NCI-H2029 (cell line): Measurements from ENCODE around the gene KAZALD1.
"Not testable (repeated sequence)": the region's sequence is repeated elsewhere in the genome, so short reads cannot be mapped to it uniquely, and the experiment has no call there.

Source experiments
- DNase-seq: peaks from one replicate; lab custom pipeline; 2025; lab: John Stamatoyannopoulos, UW

Gene KAZALD1

DNA sequence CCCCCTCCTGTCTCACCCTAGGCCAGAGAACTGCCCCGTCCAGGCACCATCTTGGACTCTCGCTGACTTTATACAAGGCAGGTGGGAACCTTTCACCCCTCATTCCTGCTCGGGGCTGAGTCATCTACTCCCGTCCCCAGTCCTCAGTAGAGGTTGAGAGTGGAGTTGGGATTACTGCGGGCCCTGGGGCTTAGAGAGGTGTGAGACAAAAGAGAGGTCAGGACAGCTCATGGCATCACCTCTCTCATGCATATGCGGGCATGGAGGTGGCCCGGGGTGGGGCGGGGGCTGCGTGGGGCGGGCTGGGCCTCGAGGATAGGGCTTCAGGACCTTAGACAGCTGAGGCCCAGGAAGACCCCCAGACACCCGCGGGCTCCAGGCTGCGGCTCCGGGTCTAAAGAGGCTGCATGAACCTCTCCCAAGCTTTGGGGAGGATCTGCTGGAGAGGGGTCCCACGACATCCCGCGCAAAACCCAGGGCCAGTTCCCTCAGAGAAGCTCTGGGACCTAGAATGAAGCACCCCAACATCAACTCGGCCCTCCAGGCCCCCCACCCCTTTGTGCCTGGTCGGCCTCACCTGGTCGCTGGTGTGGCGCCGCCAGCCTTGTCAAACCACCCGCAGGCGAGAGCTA, 31.2 kb upstream of the KAZALD1 start:
- no peak for DNase-seq

DNA sequence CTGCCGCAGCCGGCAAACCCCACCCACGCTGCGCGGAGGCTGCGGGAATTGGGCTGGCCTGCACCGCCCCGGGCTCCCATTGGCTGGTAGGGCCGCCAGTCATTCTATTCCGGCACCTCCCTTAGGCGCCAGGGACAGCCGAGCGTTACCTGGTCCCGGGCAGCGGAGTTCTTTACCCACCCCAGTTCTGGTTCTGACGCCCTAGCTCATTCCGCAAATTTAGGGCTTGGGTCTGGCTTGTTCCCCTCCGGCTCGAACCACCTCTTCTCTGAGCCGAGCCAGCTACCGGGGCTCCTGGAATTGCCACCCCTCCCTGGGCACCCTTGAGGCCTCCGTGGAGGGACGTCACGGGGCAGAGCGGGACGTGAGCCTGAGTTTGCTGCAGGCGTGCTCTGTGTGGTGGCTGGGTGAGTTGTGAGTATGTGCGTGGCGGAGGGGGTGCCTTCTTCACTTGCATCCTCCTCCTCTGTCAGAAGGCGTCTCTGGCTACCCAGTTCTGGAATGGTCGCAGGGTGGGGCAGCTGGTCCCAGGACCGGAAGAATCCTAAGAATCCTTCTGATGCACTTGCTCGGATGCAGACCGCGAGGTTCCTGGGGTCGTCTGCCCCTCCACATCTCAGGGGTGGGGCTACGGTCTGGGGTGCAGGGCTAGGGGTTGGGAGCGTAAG, 30.5 kb upstream of the KAZALD1 start, which contains the start of the genes PDZD7 and SFXN3:
Gene PDZD7 (minus strand): TSS at position 2 of the 668 bp plus-strand sequence. CDS start 910 bp downstream, outside the sequence.
Gene SFXN3 (plus strand): TSS at position 107 of the 668 bp plus-strand sequence. CDS start 3,461 bp downstream, outside the sequence.
- peak; percentile 36 for DNase-seq

DNA sequence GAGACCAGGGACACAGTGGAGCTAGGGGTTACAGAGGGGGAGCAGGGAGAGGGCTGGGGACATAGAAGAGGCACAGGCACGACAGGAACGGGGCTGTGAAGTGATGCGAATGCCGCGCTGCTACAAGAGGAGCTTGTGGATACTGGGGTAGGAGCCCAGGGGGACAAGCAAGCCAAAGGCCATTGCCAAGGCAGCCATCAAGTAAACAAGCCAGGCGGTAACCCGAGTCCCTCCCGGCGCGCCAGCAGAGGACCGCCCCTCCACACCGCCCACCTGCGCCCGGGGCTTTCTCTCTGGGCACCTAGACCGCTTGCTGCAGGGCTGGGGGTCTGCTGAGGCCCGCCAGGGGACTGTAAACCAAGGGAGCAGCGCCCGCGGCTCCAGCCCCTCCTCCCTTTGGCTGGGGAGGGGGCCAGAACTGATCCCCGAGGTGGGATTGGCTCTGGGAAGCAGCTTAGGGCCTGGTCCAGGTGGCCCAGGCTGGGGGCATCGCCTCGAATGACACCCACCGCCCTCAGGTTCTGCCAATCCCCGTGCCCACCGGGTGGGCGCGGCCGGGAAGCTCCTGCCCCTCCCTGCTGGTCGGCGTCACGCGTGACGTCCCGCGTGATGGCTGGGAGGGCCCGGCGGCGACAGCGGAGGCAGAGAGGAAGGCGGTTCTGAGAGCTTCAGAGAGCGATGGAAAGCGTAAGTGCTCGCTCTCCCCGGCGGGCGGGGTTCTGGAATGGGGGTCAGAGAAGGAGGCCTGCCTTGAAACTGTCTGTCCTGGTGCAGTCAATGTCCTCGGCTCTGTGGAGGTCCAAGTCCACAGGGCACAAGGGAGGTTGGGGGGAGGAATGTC, 29.8 kb upstream of the KAZALD1 start:
- peak; percentile 7 for DNase-seq

DNA sequence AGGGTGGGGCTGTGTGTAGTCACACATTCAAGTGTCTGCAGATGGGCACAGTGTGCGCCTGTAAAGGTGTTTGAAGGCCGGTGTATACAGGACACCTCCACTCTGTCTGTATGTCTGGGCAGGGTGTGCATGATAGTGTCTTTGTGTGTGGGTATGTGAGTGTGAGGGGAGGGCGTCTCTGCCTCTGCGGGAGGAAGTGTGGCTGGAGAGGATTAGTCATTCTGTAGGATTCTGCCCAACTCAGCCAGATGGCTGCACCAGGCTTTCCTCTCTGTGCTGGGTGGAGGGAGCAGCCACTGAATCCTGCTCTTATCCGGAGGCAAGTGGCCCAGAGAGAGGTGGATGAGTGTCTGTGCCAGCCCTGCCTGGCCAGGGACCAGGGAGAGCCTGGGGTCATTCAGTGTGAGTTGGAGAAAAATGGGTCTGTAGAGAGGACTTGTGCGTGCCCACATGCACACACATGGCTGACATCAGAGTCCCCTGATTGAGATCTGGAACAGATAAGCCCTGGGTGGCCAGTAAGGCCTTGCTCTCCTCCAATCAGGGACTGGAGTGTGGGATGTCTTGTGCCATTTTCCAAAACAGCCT, 29.1 kb upstream of the KAZALD1 start:
- DNase-seq, result peak; percentile 16

- DNase-seq, result no peak
Observed at GRCh38 chr10:101033276-101033675, 28.5 kb upstream of the KAZALD1 start.

GRCh38 chr10:101034404-101034803, 27.4 kb upstream of the KAZALD1 start:
- not testable (repeated sequence) for DNase-seq

GRCh38 chr10:101035314-101035713, 26.5 kb upstream of the KAZALD1 start:
- no peak for DNase-seq

- DNase-seq, result no peak
Observed at GRCh38 chr10:101035916-101036702, 25.7 kb upstream of the KAZALD1 start.

GRCh38 chr10:101036726-101037125, 25.1 kb upstream of the KAZALD1 start:
- no peak for DNase-seq

DNA sequence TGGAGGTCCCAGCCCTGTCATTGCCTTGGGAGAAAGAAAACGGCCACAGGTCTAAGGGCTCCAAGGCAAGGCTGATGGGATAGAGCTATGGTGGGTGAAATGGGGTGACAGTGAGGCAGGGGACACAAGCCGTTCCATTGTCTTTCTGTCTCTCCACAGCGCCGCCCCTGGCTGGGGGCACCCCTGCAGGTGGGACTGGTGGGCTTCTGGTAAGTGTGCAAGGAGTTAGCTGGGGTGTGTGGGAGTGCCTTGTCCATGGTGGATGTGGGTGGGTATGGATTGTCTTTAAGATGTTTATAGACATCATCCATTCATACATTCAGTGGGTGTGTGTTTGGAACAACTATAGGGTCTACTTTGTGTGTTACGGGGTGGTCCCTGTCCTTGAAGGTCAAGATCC, 23.3 kb upstream of the KAZALD1 start:
- no peak for DNase-seq

- no peak for DNase-seq
Observed at GRCh38 chr10:101040061-101040460, 21.7 kb upstream of the KAZALD1 start.

- no peak for DNase-seq
Observed at GRCh38 chr10:101040851-101041250, 20.9 kb upstream of the KAZALD1 start.

DNA sequence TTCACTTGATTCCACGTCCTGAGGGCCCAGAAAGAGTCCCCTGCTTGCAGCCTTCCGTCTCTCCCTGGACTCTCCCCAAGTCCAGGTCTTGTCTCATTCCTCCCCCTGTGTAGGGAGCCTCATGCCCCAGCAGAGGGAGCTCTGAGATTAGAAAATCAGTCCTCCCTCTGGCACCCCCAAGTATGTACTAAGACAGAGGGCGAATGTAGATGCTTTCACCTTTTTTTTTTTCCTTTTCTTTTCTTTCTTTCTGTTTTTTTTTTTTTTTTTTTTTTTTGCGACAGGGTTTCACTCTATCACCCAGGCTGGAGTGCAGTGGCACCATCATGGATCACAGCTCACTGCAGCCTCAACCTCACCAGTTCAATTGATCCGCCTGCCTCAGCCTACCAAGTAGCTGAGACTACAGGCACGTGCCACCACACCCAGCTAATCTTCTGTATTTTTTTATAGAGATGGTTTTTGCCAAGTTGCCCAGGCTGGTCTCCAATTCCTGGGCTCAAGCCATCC, 20.5 kb upstream of the KAZALD1 start:
- DNase-seq, result peak; percentile 52

GRCh38 chr10:101042118-101042517, 19.7 kb upstream of the KAZALD1 start:
- no peak for DNase-seq

GRCh38 chr10:101042667-101043362, 19.0 kb upstream of the KAZALD1 start:
- peak; percentile 88 for DNase-seq

DNA sequence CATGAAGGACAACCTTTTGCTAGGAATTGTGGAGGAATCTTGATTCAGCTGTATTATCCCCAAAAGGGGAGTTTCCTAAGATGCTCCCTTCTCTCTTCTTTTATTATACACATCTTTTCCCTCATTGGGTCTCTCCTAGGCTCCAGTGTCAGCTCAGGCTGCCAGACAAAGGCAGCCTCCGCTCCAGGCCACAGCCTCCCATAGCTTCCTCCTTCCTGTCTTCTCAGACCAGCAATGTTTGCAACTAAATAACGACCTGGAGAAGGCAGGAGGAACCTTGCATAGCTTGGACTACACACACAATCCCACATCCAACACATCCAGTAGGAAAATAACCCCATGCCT, 18.5 kb upstream of the KAZALD1 start:
- no peak for DNase-seq

GRCh38 chr10:101044117-101044516, 17.7 kb upstream of the KAZALD1 start:
- no peak for DNase-seq

DNA sequence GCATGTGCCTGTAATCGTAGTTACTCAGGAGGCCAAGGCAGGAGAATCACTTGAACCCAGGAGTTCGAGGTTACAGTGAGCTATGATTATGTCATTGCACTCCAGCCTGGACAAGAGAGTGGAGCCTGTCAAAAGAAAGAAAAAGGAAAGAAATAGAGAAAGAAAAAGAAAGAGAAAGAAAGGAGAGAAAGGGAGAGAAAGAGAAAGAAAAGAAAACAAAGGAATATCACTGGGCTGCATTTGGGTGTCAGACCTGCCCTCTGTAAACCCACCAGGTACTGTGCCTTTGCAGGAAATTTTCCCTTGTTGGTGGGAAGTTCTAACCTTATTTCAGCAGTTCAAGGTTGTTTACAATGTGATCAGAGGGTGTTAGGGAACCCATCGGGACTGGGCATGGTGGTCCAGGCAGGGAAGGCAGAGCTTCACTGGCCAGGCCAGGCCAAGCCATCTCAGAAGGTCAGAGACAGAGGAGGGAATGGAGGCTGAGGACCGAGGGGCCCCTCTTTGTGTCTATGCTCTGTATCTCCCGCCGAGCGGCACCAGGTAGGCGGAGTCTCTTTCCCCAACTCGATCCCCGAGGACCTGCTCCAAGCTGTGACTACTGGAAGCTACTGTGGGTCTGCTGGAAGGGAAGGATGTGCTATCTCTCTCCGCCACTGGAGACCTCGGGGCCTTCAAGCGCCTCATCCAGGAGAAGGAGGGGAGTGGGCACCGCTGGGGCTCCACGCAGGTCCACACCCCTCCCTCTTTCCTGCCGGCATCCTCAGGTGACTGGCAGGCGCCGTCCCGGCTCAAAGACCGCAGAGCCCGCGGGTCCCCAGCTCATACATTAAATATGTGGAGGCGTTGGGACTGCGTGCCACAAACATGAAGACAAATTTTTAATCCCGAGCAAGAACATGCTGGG, 15.2 kb upstream of the KAZALD1 start:
- no peak for DNase-seq

DNA sequence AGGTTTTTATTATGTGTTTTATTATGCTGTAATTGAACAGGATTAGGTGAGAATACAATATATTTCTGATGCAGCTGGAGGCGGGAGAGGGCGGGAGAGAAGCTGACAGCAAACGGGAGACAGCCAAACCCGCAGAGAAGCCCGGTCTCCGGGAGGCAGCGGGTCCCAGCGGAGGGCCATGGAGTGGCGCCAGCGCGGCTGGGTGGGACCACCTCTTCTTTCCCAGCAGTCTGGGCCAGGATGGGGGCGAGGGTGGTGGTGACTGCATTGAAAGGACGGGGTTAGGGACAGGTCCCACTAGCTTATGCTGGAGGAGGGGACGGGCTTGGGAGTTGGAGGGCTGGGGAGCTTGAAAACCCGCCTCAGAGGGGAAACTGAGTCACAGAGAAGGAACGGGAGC, 14.5 kb upstream of the KAZALD1 start:
- DNase-seq, result no peak
